HEK293 (cell line): ENCODE data around the gene CMIP.

ENCODE experiments used
- CTCF ChIP-seq: fragments of 450-650 bp; formaldehyde crosslinking; IDR thresholded peaks from 2 replicates; pipeline ENCODE4 v1.5.1; 2016; ENCODE audit warnings: missing biosample characterization, missing genetic modification characterization
- KLF16 ChIP-seq: fragments of 450-650 bp; formaldehyde crosslinking; IDR thresholded peaks from 2 replicates; pipeline ENCODE4 v1.5.1; 2017; ENCODE audit warnings: missing biosample characterization, missing genetic modification characterization
- YY1 ChIP-seq: fragments of 450-650 bp; formaldehyde crosslinking; IDR thresholded peaks from 2 replicates; pipeline ENCODE4 v1.5.1; 2018; ENCODE audit warnings: missing biosample characterization, missing genetic modification characterization
- ZBTB21 ChIP-seq: fragments of 450-650 bp; formaldehyde crosslinking; IDR thresholded peaks from 2 replicates; pipeline ENCODE4 v1.5.1; 2017; ENCODE audit warnings: missing biosample characterization, missing genetic modification characterization
- ZNF169 ChIP-seq: fragments of 450-650 bp; formaldehyde crosslinking; IDR thresholded peaks from 2 replicates; pipeline ENCODE4 v1.5.1; 2016; ENCODE audit warnings: missing biosample characterization, missing genetic modification characterization
- ZNF335 ChIP-seq: fragments of 450-650 bp; formaldehyde crosslinking; conservative IDR thresholded peaks from 2 replicates; pipeline ENCODE4 v1.5.1; 2016; ENCODE audit warnings: missing biosample characterization, missing genetic modification characterization
- ZNF391 ChIP-seq: fragments of 450-650 bp; formaldehyde crosslinking; IDR thresholded peaks from 2 replicates; pipeline ENCODE4 v1.5.1; 2016; ENCODE audit warnings: low read depth, missing biosample characterization, missing genetic modification characterization, borderline replicate concordance
- ZNF501 ChIP-seq: fragments of 450-650 bp; formaldehyde crosslinking; IDR thresholded peaks from 2 replicates; pipeline ENCODE4 v1.5.1; 2016; ENCODE audit warnings: missing biosample characterization, missing genetic modification characterization
- ZNF521 ChIP-seq: fragments of 450-650 bp; formaldehyde crosslinking; IDR thresholded peaks from 2 replicates; pipeline ENCODE4 v1.5.1; 2017; ENCODE audit warnings: missing biosample characterization, mild to moderate bottlenecking, missing genetic modification characterization
- ZNF629 ChIP-seq: fragments of 450-650 bp; formaldehyde crosslinking; IDR thresholded peaks from 2 replicates; pipeline ENCODE4 v1.5.1; 2017; ENCODE audit warnings: missing biosample characterization, missing genetic modification characterization
- ZSCAN23 ChIP-seq: fragments of 450-650 bp; formaldehyde crosslinking; IDR thresholded peaks from 2 replicates; pipeline ENCODE4 v1.5.1; 2016; ENCODE audit warnings: missing biosample characterization, missing genetic modification characterization
- TF ChIP-seq, protein P1 (sequence below): fragments of 450-650 bp; formaldehyde crosslinking; IDR thresholded peaks from 2 replicates; pipeline ENCODE4 v1.5.1; 2016; ENCODE audit warnings: missing biosample characterization, missing genetic modification characterization
- TF ChIP-seq, protein P2 (sequence below): fragments of 450-650 bp; formaldehyde crosslinking; IDR thresholded peaks from 2 replicates; pipeline ENCODE4 v1.5.1; 2016; ENCODE audit warnings: missing biosample characterization, missing genetic modification characterization
- TF ChIP-seq, protein P3 (sequence below): fragments of 450-650 bp; formaldehyde crosslinking; conservative IDR thresholded peaks from 2 replicates; pipeline ENCODE4 v1.5.1; 2016; ENCODE audit warnings: low read depth, missing biosample characterization, missing genetic modification characterization

- TF ChIP-seq CTCF (tag by site-specific recombination) (no peak), ZNF521 (tag by site-specific recombination) (no peak), ZNF391 (tag by site-specific recombination) (no peak), ZNF169 (tag by site-specific recombination) (no peak), ZBTB21 (no peak), YY1 (no peak), ZNF335 (tag by site-specific recombination) (no peak), ZSCAN23 (tag by site-specific recombination) (no peak), ZNF501 (no peak), KLF16 (tag by site-specific recombination) (no peak), ZNF629 (tag by site-specific recombination) (no peak)
- TF ChIP-seq, protein P1, sequence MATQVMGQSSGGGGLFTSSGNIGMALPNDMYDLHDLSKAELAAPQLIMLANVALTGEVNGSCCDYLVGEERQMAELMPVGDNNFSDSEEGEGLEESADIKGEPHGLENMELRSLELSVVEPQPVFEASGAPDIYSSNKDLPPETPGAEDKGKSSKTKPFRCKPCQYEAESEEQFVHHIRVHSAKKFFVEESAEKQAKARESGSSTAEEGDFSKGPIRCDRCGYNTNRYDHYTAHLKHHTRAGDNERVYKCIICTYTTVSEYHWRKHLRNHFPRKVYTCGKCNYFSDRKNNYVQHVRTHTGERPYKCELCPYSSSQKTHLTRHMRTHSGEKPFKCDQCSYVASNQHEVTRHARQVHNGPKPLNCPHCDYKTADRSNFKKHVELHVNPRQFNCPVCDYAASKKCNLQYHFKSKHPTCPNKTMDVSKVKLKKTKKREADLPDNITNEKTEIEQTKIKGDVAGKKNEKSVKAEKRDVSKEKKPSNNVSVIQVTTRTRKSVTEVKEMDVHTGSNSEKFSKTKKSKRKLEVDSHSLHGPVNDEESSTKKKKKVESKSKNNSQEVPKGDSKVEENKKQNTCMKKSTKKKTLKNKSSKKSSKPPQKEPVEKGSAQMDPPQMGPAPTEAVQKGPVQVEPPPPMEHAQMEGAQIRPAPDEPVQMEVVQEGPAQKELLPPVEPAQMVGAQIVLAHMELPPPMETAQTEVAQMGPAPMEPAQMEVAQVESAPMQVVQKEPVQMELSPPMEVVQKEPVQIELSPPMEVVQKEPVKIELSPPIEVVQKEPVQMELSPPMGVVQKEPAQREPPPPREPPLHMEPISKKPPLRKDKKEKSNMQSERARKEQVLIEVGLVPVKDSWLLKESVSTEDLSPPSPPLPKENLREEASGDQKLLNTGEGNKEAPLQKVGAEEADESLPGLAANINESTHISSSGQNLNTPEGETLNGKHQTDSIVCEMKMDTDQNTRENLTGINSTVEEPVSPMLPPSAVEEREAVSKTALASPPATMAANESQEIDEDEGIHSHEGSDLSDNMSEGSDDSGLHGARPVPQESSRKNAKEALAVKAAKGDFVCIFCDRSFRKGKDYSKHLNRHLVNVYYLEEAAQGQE (tag by site-specific recombination), result no peak
- TF ChIP-seq, protein P2, sequence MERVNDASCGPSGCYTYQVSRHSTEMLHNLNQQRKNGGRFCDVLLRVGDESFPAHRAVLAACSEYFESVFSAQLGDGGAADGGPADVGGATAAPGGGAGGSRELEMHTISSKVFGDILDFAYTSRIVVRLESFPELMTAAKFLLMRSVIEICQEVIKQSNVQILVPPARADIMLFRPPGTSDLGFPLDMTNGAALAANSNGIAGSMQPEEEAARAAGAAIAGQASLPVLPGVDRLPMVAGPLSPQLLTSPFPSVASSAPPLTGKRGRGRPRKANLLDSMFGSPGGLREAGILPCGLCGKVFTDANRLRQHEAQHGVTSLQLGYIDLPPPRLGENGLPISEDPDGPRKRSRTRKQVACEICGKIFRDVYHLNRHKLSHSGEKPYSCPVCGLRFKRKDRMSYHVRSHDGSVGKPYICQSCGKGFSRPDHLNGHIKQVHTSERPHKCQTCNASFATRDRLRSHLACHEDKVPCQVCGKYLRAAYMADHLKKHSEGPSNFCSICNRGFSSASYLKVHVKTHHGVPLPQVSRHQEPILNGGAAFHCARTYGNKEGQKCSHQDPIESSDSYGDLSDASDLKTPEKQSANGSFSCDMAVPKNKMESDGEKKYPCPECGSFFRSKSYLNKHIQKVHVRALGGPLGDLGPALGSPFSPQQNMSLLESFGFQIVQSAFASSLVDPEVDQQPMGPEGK, result no peak
- TF ChIP-seq, protein P3, sequence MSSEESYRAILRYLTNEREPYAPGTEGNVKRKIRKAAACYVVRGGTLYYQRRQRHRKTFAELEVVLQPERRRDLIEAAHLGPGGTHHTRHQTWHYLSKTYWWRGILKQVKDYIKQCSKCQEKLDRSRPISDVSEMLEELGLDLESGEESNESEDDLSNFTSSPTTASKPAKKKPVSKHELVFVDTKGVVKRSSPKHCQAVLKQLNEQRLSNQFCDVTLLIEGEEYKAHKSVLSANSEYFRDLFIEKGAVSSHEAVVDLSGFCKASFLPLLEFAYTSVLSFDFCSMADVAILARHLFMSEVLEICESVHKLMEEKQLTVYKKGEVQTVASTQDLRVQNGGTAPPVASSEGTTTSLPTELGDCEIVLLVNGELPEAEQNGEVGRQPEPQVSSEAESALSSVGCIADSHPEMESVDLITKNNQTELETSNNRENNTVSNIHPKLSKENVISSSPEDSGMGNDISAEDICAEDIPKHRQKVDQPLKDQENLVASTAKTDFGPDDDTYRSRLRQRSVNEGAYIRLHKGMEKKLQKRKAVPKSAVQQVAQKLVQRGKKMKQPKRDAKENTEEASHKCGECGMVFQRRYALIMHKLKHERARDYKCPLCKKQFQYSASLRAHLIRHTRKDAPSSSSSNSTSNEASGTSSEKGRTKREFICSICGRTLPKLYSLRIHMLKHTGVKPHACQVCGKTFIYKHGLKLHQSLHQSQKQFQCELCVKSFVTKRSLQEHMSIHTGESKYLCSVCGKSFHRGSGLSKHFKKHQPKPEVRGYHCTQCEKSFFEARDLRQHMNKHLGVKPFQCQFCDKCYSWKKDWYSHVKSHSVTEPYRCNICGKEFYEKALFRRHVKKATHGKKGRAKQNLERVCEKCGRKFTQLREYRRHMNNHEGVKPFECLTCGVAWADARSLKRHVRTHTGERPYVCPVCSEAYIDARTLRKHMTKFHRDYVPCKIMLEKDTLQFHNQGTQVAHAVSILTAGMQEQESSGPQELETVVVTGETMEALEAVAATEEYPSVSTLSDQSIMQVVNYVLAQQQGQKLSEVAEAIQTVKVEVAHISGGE, result no peak
Observed at GRCh38 chr16:81473558-81473957, 28.9 kb downstream of the CMIP start.
